ENCODE data around the gene PRPF38B. TPM values are rescaled to one million over a fixed set of nuclear protein-coding genes. Genes with fewer than 3 reads are reported as not detected.

Gene PRPF38B
- polyA plus RNA-seq, 1 donor (not counting 4 experiments of a cell fraction or from before 2014, with no cell fraction given), result 41.0 TPM

DNA sequence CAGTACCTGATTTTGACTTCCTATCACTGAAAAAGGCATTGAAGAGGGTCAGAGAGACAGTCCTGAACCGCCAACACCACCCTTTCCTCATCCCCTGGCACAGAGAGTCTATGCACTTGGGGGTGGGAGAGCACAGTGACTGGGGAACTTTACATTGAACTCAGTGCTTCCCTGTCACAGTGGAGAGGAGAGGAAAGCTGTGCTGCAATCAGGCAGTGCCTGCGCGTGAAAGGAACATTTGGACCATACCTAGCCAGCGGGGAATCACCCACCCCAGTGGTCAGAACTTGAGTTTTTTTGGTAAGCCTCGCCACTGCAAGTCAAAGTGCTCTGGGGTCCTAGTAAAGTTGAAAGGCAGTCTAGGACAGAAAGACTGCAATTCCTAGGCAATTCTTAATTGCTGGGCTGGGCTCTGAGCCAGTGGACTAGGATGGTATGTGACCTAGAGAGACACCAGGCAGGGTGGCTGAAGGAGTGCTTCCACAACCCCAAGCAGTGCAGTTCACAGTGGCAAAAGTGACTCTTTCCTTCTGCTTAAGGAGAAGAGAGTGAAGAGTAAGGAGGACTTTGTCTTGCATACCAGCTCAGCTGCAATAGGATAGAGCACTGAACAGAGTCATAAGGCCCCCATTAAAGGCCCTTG lies 21.9 kb upstream of the PRPF38B start:
- dilution Hi-C loops (cut with MboI; ENCODE audit: extremely low pct_ligation_motif_present, low sequenced_read_pairs), result no loop called here
- H3K4me2 ChIP-seq (ENCODE audit: control insufficient read depth, extremely low read depth, insufficient read depth, low read depth, low read length), result no peak overlapping the region
- H3K4me1 ChIP-seq (ENCODE audit: control insufficient read depth, extremely low read depth, insufficient read depth, low read length), result no peaks in the 10 kb centered on the region
- TF ChIP-seq EZH2 (IDR thresholded peaks at IDR 0.05; ENCODE audit: low read length), result no peak
- TF ChIP-seq, protein P1, sequence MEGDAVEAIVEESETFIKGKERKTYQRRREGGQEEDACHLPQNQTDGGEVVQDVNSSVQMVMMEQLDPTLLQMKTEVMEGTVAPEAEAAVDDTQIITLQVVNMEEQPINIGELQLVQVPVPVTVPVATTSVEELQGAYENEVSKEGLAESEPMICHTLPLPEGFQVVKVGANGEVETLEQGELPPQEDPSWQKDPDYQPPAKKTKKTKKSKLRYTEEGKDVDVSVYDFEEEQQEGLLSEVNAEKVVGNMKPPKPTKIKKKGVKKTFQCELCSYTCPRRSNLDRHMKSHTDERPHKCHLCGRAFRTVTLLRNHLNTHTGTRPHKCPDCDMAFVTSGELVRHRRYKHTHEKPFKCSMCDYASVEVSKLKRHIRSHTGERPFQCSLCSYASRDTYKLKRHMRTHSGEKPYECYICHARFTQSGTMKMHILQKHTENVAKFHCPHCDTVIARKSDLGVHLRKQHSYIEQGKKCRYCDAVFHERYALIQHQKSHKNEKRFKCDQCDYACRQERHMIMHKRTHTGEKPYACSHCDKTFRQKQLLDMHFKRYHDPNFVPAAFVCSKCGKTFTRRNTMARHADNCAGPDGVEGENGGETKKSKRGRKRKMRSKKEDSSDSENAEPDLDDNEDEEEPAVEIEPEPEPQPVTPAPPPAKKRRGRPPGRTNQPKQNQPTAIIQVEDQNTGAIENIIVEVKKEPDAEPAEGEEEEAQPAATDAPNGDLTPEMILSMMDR (optimal IDR thresholded peaks at IDR 0.05 in 1 of 3, IDR thresholded peaks at IDR 0.05 in 1 of 3, conservative IDR thresholded peaks at IDR 0.05 in 1 of 3; ENCODE audit: extremely low read depth in 1 of 3, insufficient read depth in 2 of 3, low read length in 3 of 3), result no peak
- H3K4me3 ChIP-seq (ENCODE audit: control insufficient read depth in 2 of 3, extremely low read depth in 1 of 3, insufficient read depth in 2 of 3, low read depth in 1 of 3, low read length in 3 of 3), result no peak overlapping the region
- no peaks in the 10 kb centered on the region for H3K9me1 ChIP-seq (ENCODE audit: control insufficient read depth, extremely low read depth, insufficient read depth, low read length)
- no peak overlapping the region for H3K9ac ChIP-seq (ENCODE audit: control insufficient read depth, extremely low read depth, insufficient read depth, low read length)
- FAIRE-seq (no peak), DNase-seq (ENCODE audit: low read depth, low spot score) (no peak)
- H3K27ac ChIP-seq (ENCODE audit: control insufficient read depth, insufficient read depth, low read length), result no peak overlapping the region
- H3K36me3 ChIP-seq (ENCODE audit: control insufficient read depth in 2 of 2, extremely low read depth in 1 of 2, insufficient read depth in 2 of 2, low read length in 2 of 2), result no peaks in the 10 kb centered on the region
- H4K20me1 ChIP-seq (ENCODE audit: control insufficient read depth, extremely low read depth, insufficient read depth, low read length), result no peaks in the 10 kb centered on the region
- no peak overlapping the region for H2AFZ ChIP-seq (ENCODE audit: control insufficient read depth, low read length)
- H3K9me3 ChIP-seq (ENCODE audit: control insufficient read depth, low read depth, low read length), result no peaks in the 10 kb centered on the region
- H3K79me2 ChIP-seq (ENCODE audit: control insufficient read depth, insufficient read depth, low read length), result no peaks in the 10 kb centered on the region
- no peaks in the 10 kb centered on the region for H3K27me3 ChIP-seq (ENCODE audit: control insufficient read depth, extremely low read depth, insufficient read depth, low read length)

DNA sequence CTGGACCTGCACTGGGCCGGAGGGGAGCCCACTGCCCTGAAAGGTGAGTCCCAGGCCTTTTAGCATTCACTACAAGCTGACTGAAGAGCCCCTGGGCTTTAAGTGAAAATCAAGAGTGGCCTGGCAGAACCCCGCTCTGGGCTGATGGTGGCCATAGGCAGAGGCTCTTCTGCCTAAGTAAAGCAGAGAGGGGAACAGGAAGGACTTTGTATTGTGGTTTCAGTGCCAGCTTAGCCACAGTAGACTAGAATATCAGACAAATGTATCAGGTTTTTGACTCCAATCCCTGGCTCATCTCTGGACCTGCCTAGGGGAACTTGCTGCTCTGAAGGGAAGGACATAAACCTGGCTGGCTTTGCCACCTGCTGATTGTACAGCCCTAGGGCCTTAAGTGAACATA lies 21.0 kb upstream of the PRPF38B start:
- DNase-seq (ENCODE audit: low read depth, low spot score) (no peak), FAIRE-seq (no peak)
- H3K79me2 ChIP-seq (ENCODE audit: control insufficient read depth, insufficient read depth, low read length), result no peaks in the 10 kb centered on the region
- no peaks in the 10 kb centered on the region for H3K9me3 ChIP-seq (ENCODE audit: control insufficient read depth, low read depth, low read length)
- TF ChIP-seq EZH2 (IDR thresholded peaks at IDR 0.05; ENCODE audit: low read length), result no peak
- TF ChIP-seq, protein P1 (optimal IDR thresholded peaks at IDR 0.05 in 1 of 3, IDR thresholded peaks at IDR 0.05 in 1 of 3, conservative IDR thresholded peaks at IDR 0.05 in 1 of 3; ENCODE audit: extremely low read depth in 1 of 3, insufficient read depth in 2 of 3, low read length in 3 of 3), result no peak
- H2AFZ ChIP-seq (ENCODE audit: control insufficient read depth, low read length), result no peak overlapping the region
- H3K9me1 ChIP-seq (ENCODE audit: control insufficient read depth, extremely low read depth, insufficient read depth, low read length), result no peaks in the 10 kb centered on the region
- dilution Hi-C loops (cut with MboI; ENCODE audit: extremely low pct_ligation_motif_present, low sequenced_read_pairs), result no loop called here
- no peak overlapping the region for H3K4me2 ChIP-seq (ENCODE audit: control insufficient read depth, extremely low read depth, insufficient read depth, low read depth, low read length)
- H3K4me3 ChIP-seq (ENCODE audit: control insufficient read depth in 2 of 3, extremely low read depth in 1 of 3, insufficient read depth in 2 of 3, low read depth in 1 of 3, low read length in 3 of 3), result no peak overlapping the region
- no peaks in the 10 kb centered on the region for H3K36me3 ChIP-seq (ENCODE audit: control insufficient read depth in 2 of 2, extremely low read depth in 1 of 2, insufficient read depth in 2 of 2, low read length in 2 of 2)
- H3K27me3 ChIP-seq (ENCODE audit: control insufficient read depth, extremely low read depth, insufficient read depth, low read length), result no peaks in the 10 kb centered on the region
- no peaks in the 10 kb centered on the region for H3K4me1 ChIP-seq (ENCODE audit: control insufficient read depth, extremely low read depth, insufficient read depth, low read length)
- H3K27ac ChIP-seq (ENCODE audit: control insufficient read depth, insufficient read depth, low read length), result no peak overlapping the region
- H4K20me1 ChIP-seq (ENCODE audit: control insufficient read depth, extremely low read depth, insufficient read depth, low read length), result no peaks in the 10 kb centered on the region
- H3K9ac ChIP-seq (ENCODE audit: control insufficient read depth, extremely low read depth, insufficient read depth, low read length), result no peak overlapping the region

Data from keratinocyte (primary cell).